Cardiac muscle cell (in vitro differentiated cells and primary cell): ENCODE measurements around the gene SLC12A7. TPM values are rescaled to one million over a fixed set of nuclear protein-coding genes. Genes with fewer than 3 reads are reported as not detected.

Source experiments
- DNase-seq, 2 donors: peaks; one replicate each; pipeline versions ENCODE4 v3.0.0 to v3.0.0-alpha.2; 2010 to 2017; ENCODE audit warnings: low read depth in 1 of 2, low spot score in 1 of 2
- H3K27ac ChIP-seq: fragments of 200-600 bp; sonication (generic); 2 replicates; pipeline ENCODE4 v1.5.1; 2016
- H3K27me3 ChIP-seq: fragments of 200-600 bp; sonication (generic); 2 replicates; pipeline ENCODE4 v1.6.0; 2016; ENCODE audit warnings: control low read depth
- H3K36me3 ChIP-seq: fragments of 200-600 bp; sonication (generic); 2 replicates; pipeline ENCODE4 v1.5.1; 2016; ENCODE audit warnings: control low read depth
- H3K4me1 ChIP-seq: fragments of 200-600 bp; sonication (generic); 2 replicates; pipeline ENCODE4 v1.8.1; 2017; ENCODE audit warnings: low read depth, mild to moderate bottlenecking, mixed run types
- H3K4me3 ChIP-seq: fragments of 200-600 bp; sonication (generic); 2 replicates; pipeline ENCODE4 v1.5.1; 2016; ENCODE audit warnings: mild to moderate bottlenecking
- H3K9me3 ChIP-seq: fragments of 200-600 bp; sonication (generic); 2 replicates; pipeline ENCODE4 v1.5.1; 2017; ENCODE audit warnings: low read depth, mild to moderate bottlenecking, control low read depth
- CTCF ChIP-seq: IDR thresholded peaks from 2 replicates; pipeline ENCODE4 v1.5.1; 2012; ENCODE audit warnings: low read depth, mild to moderate bottlenecking, low read length
- polyA plus RNA-seq: library from polyadenylated mRNA; unstranded; fragments of >200 nt; fragmentation: Nextera tagmentation; extraction: Ambion mirVana; gene quantifications from 2 replicates; pipeline ENCODE4 v1.2.1, GENCODE V29; 2016
- total RNA-seq: library from RNA; depleted of rRNA; stranded (reverse); fragments of >200 nt; gene quantifications from 2 replicates; pipeline ENCODE4 v1.2.3, GENCODE V29; 2016

The SLC12A7 gene
- total and polyA plus RNA-seq, 2 experiments from 2014 or later, result 14.1 to 29.9 TPM

DNA sequence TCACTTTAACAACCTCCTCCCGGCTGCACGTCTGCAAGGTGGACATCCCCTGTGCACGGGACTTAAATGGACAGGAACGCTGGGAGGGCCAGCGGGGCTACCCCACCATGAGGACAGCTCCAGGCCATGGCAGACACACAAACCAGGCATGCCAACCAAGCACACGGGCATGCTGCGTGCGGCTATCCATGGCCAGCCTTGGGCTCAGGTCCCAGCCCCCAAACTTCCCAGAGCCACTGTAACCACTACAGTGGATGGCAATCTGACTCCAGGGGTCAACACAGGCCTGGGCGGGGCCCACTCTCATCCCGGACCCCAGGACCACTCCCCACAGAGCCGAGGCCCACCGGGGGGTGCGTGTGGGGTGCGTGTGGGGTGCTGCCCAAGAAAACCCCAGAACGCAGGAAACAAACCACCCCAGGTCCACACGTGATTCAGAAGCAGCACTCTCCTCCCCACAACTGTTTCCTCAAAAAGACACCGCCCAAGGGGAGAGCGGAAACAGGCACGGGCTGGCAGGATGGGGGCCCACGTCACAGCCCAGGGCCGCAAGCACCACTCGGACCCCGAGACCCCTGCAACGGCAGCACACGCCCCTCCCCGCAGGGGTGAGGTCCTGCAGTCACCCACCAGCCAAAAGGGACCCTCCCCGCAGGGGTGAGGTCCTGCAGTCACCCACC, 7.4 kb downstream of the SLC12A7 start:
- Histone ChIP-seq H3K36me3 (no peaks in the 10 kb centered on the region), H3K27me3 (no peaks in the 10 kb centered on the region), H3K27ac (no peak overlapping the region), H3K4me1 (peaks cover 43% of the 10 kb centered on the region), H3K9me3 (no peaks in the 10 kb centered on the region), H3K4me3 (no peak overlapping the region)
- DNase-seq, result no peak
- no peak for TF ChIP-seq CTCF

GRCh38 chr5:1103505-1104326, 8.1 kb downstream of the SLC12A7 start:
- Histone ChIP-seq H3K9me3 (no peaks in the 10 kb centered on the region), H3K36me3 (no peaks in the 10 kb centered on the region), H3K4me3 (no peak overlapping the region), H3K27me3 (no peaks in the 10 kb centered on the region), H3K27ac (no peak overlapping the region), H3K4me1 (peaks cover 43% of the 10 kb centered on the region)
- TF ChIP-seq CTCF, result no peak
- DNase-seq, result peak in 1 of 2 donors; percentile 29

DNA sequence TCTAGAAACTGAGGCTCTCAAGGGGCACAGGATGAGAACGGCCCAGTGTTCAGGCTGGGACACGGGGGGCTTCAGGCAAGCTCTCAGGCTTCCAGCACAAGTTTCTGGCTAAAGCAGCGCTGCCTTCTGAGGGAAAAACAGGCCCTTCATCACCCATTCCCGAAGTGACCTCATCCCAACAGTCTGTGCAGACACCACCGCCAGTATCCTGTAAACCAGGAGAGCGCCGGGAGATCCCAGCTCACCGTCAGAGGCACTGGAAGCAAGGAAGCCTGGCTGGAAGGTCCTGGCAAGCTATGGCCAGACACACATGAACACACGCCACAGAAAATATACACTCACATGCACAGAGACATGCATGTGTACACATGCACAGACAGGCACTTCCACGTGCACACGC, 8.8 kb downstream of the SLC12A7 start:
- TF ChIP-seq CTCF, result no peak
- peak overlapping the region; percentile 74 for H3K27ac ChIP-seq
- H3K4me1 ChIP-seq, result peaks cover 43% of the 10 kb centered on the region
- no peaks in the 10 kb centered on the region for H3K36me3 ChIP-seq
- H3K4me3 ChIP-seq, result no peak overlapping the region
- no peaks in the 10 kb centered on the region for H3K27me3 ChIP-seq
- no peaks in the 10 kb centered on the region for H3K9me3 ChIP-seq
- DNase-seq, result no peak

DNA sequence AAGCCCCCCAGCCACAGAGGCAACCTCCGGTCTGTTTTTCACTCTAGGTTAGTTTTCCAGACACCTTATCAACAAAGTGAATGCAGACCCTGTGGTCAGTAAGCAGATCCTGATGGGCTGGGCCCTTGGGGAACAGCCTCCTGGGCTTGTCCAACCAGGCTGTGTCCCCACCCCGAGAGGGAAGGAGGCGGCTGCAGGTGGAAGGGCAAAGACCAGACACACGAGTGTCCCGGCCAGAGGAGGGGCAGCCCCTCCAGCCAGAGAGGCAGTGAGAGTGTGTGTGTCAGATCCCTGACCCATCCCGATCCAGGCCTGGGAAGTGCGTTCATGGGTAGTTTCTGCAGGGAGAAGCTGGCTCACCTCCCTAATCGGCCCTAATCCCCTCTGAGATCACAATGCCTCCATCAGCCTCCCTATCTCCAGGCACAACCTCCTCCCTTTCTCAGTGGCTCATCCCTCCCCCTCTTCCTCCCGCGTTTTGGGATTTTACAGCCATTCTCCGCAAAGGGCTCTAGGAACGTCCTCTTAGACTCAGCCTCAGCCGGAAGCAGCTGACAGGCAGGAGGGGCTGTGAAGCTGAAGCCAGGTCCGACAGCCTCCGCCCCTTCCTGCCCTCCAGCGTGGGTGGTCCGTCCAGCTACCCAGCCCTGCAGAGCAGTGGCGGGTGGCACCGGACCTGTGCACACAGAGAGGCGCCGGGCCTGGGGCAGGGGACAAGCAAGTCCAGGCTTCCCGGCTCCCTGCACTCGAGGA, 9.7 kb downstream of the SLC12A7 start:
- Histone ChIP-seq H3K4me3 (no peak overlapping the region), H3K27me3 (no peaks in the 10 kb centered on the region), H3K4me1 (peaks cover 45% of the 10 kb centered on the region), H3K9me3 (no peaks in the 10 kb centered on the region), H3K27ac (peak overlapping the region; percentile 74), H3K36me3 (no peaks in the 10 kb centered on the region)
- TF ChIP-seq CTCF, result no peak
- DNase-seq, result peak; percentile 64 to 71

GRCh38 chr5:1100664-1101574, 10.9 kb downstream of the SLC12A7 start:
- no peak for TF ChIP-seq CTCF
- DNase-seq, result no peak
- Histone ChIP-seq H3K4me1 (peaks cover 47% of the 10 kb centered on the region), H3K27ac (peak overlapping the region; percentile 74), H3K27me3 (no peaks in the 10 kb centered on the region), H3K9me3 (no peaks in the 10 kb centered on the region), H3K4me3 (no peak overlapping the region), H3K36me3 (no peaks in the 10 kb centered on the region)
